ENCODE data around the gene PFAS.
"Not testable (repeated sequence)": the region's sequence is repeated elsewhere in the genome, so short reads cannot be mapped to it uniquely, and the experiment has no call there.

The PFAS gene

GRCh38 chr17:8225813-8226535 is 23.1 kb upstream of the PFAS start:
- peak; percentile 61 for DNase-seq

- peak; percentile 14 for DNase-seq
These were observed 22.4 kb upstream of the PFAS start for GRCh38 chr17:8226536-8227237.

DNA sequence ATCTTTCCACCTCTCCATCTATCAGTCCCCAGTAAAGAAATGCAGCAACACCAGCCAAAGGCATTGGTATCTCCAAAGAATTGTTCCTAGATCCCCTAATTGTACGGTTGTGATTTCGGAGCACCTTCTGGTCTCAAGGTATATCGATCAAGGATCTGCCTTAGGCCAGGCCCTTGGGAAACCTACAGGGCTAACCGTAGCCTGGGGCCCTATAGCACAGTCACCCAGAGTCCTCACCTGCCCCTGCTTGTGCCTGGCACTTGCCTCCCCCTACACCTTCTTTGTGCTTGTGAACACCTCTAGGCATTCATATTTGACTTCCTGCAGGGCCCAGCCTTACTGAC is 21.9 kb upstream of the PFAS start:
- DNase-seq, result no peak

DNA sequence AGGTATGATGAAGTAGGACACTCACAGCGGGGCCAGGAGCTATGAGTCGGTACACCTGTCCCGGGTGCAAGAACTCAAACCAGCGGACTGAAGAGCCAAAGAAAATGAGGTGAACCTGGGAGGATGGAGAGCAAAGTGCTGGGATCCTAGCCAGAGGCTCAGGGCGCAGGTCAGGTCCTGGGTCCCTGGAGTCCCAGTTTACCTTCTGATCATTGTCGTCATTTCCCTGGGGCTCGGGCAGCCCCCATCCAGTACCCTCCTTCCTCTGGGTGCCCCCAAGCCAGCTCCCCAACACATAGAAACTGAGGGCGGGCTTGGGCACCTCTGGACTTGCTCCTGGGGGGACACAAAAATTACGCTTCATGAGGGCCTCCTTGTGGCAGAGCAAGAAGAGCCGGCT is 17.4 kb upstream of the PFAS start:
- no peak for DNase-seq

DNA sequence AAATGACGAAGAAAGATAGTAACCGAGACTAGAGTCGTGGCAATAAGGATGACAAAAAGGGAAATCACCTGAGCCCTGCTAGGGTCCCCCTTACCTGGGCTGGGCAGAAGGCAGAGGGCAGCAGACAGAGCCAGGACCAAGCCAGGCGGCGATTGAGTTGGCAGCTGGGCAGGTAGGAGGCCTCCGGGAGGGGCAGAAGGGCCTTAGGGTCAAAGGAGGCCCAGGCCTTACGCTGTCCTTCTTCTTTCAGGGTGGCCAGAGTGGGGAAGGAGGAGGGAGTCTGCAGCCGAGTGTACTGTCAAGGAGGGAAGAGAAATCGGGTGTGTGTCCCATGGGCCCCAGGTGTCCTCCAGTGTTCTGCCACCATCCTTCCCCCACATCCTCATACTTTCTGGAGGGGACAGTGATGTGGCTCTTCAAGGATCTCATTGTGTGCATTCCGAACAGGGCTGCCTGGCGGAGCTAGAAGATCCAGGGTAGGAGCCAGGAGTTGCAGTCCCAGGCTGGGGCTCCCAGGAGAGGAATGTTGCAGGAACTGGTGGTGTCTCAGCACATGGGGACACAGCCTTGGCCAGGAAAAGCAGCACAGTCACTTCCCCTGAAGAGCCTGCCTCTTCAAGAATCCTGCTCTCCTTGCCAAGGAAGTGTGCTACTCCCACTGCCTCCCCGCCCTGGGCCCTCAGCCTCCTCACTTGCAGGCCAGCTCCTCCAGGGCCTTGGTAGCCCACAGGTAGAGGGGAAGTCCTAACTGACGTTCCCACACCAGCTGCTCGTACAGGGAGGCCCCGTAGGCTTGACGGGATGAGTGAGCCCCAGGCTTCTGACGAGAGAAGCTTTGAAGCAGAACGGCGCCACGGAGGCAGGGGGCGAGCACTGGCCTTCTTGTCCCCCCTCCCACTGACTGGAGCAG is 14.5 kb upstream of the PFAS start:
- DNase-seq, result no peak

DNA sequence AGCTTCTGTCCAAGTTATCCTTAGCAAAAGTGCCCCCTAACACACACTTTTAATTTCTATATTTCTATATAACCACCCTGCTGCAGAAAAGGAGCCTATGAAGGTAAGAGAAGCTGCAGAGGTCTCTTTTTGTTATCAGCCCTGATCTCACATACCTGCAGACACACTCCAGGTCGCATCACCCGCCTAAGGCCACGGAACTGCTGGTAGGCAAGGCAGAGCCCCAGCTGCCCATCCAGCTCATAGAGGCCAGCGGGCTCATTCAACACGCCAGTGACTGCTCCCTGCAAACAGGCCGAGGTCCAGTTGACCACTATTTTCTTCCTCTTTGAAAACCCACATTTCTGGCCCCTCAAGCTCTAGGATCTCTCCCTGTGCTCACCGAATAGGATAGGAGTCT is 13.4 kb upstream of the PFAS start:
- no peak for DNase-seq

- DNase-seq, result no peak
These were observed 11.9 kb upstream of the PFAS start for GRCh38 chr17:8237175-8237574.

GRCh38 chr17:8237886-8238285 is 11.2 kb upstream of the PFAS start:
- DNase-seq, result no peak

DNA sequence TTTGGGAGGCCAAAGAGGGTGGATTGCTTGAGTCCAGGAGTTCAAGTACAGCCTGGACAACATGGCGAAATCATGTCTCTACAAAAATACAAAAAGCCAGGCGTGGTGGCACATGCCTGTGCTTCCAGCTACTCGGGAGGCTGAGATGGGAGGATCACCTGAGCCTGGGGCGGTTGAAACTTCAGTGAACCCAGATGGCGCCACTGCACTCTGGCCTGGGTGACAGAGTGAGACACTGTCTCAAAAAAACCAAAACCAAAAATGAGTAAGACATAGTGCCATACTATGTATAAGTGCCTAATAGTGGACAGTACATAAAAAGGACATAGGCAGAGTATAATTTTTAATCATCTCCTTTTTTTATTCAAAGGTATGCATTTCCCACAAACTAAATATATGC is 5.3 kb upstream of the PFAS start:
- peak; percentile 7 for DNase-seq

- no peak for DNase-seq
These were observed 4.3 kb upstream of the PFAS start for GRCh38 chr17:8244768-8245167.

GRCh38 chr17:8249621-8250500 is 772 bp downstream of the PFAS start:
- no peak for DNase-seq

DNA sequence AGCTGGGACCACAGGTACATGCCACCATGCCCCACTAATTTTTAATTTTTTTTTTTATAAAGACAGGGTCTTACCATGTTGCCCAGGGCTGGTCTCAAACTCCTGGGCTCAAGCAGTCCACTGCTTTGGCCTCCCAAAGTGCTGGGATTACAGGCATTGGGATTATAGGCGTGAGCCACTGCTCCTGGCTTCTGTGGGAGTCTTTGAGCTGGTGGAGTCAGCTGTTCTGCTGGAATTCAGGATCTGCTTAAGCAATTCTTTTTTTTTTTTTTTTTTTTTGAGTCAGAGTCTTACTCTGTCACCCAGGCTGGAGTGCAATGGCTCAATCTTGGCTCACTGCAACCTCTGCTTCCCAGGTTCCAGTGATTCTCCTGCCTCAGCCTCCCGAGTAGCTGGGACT is 2.3 kb downstream of the PFAS start:
- DNase-seq, result not testable (repeated sequence)

DNA sequence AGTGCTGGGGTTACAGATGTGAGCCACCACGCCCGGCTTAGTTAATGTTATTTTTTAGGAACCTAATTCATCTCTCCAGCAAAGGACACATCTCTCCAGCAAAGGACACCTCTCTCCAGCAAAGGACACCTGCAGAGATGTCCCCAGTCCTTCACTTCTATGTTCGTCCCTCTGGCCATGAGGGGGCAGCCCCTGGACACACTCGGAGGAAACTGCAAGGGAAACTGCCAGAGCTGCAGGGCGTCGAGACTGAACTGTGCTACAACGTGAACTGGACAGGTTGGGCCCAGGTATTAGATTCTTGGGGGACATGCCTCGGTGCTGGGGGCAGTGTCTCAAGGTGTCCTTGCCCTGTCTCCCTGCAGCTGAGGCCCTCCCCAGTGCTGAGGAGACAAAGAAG is 4.7 kb downstream of the PFAS start:
- no peak for DNase-seq

DNA sequence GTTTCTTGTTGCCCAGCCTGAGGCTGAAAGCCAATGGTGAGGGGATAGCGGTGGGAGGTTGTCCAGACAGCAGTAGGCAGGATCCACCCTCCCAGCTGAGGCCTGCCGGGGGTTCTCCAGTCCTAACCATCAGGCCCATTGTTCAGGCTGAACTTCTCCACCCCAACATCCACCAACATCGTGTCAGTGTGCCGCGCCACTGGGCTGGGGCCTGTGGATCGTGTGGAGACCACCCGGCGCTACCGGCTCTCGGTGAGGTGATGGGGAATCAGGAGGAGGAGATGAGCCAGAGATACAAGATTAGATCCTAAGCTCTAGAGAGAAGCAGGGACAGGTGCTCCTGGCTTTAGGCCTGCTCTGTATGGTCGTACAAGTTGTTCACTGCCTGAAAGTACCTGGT is 5.8 kb downstream of the PFAS start:
- DNase-seq, result no peak

GRCh38 chr17:8255499-8255898 is 6.4 kb downstream of the PFAS start:
- DNase-seq, result no peak

- DNase-seq, result no peak
These were observed 7.2 kb downstream of the PFAS start for GRCh38 chr17:8256291-8256690.

DNA sequence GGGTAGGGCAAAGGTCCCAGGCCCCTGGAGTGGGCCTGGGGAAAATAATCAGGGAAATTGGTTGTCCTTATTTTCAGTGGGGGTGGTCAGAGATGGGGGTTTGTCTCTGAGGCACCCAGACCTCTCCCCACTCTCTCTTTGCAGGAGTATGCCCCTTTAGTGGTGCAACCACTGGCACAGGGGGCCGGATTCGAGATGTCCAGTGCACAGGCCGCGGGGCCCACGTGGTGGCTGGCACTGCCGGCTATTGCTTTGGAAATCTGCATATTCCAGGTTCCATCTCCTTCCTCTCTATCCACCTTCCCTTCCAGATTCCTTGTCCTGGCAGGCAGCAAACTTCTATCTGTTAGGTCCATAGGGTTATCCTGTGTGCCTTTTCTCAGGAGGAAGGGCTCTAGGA is 7.6 kb downstream of the PFAS start:
- no peak for DNase-seq

- DNase-seq, result no peak
These were observed 8.7 kb downstream of the PFAS start for GRCh38 chr17:8257801-8258200.

- DNase-seq, result no peak
These were observed 15.2 kb downstream of the PFAS start for GRCh38 chr17:8264320-8264719.

GRCh38 chr17:8264836-8265542 is 15.9 kb downstream of the PFAS start:
- no peak for DNase-seq

DNA sequence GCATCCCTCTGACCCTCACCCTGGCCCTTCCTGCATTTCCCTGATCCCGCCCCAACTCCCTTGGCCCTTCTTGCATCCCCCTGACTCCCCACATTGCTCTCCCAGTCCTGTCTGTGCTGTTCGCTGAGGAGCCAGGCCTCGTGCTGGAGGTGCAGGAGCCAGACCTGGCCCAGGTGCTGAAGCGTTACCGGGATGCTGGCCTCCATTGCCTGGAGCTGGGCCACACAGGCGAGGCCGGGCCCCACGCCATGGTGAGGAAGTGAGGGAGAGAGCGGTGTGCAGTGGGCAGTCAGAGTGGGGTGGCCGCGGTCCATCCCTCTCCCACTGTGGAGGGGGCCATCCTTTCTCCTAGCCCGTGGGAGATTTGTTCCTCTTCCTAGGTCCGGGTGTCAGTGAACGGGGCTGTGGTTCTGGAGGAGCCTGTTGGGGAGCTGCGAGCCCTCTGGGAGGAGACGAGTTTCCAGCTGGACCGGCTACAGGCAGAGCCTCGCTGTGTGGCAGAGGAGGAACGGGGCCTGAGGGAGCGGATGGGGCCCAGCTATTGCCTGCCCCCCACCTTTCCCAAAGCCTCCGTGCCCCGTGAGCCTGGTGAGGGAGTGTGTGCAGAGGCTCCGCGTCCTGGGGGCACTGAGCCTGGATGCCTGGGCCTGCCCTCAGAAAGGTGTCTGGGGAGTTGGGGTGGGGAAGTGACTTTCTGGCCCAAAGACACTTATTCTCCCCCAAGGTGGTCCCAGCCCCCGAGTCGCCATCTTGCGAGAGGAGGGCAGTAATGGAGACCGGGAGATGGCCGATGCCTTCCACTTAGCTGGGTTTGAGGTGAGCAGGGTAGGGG is 17.8 kb downstream of the PFAS start:
- DNase-seq, result no peak

All from activated T-cell treated with anti-CD3 and anti-CD28 coated beads for 4 hours (primary cell).